ENCODE data around the gene CAPN10.
"Not testable (repeated sequence)": the region's sequence is repeated elsewhere in the genome, so short reads cannot be mapped to it uniquely, and the experiment has no call there.

Gene CAPN10

GRCh38 chr2:240615396-240615795 lies 28.9 kb downstream of the CAPN10 start:
- H3K27ac ChIP-seq: no peak overlapping the region
- H3K36me3 ChIP-seq (replicated peaks): no peaks in the 10 kb centered on the region
- no peak for DNase-seq
- H3K4me3 ChIP-seq (ENCODE audit: low read depth, low read length): no peak overlapping the region
- TF ChIP-seq CTCF (IDR thresholded peaks at IDR 0.05; ENCODE audit: low read depth, low read length, missing control alignments): no peak
- in situ Hi-C loops (cut with HindIII; ENCODE audit: low pct_ligation_motif_present, low sequenced_read_pairs): no loop called here
- H3K27me3 ChIP-seq (replicated peaks): no peaks in the 10 kb centered on the region

- no peak for TF ChIP-seq CTCF (IDR thresholded peaks at IDR 0.05; ENCODE audit: low read depth, low read length, missing control alignments)
- DNase-seq: no peak
- Histone ChIP-seq H3K27me3 (replicated peaks) (no peaks in the 10 kb centered on the region), H3K27ac (no peak overlapping the region), H3K36me3 (replicated peaks) (no peaks in the 10 kb centered on the region), H3K4me3 (ENCODE audit: low read depth, low read length) (no peak overlapping the region)
- in situ Hi-C loops (cut with HindIII; ENCODE audit: low pct_ligation_motif_present, low sequenced_read_pairs): no loop called here
Observed at GRCh38 chr2:240615820-240616547, 29.4 kb downstream of the CAPN10 start.

- H3K27me3 ChIP-seq (replicated peaks); in situ Hi-C loops (cut with HindIII; ENCODE audit: low pct_ligation_motif_present, low sequenced_read_pairs); DNase-seq: not testable (repeated sequence)
Observed at GRCh38 chr2:240616860-240617666, 30.5 kb downstream of the CAPN10 start.

DNA sequence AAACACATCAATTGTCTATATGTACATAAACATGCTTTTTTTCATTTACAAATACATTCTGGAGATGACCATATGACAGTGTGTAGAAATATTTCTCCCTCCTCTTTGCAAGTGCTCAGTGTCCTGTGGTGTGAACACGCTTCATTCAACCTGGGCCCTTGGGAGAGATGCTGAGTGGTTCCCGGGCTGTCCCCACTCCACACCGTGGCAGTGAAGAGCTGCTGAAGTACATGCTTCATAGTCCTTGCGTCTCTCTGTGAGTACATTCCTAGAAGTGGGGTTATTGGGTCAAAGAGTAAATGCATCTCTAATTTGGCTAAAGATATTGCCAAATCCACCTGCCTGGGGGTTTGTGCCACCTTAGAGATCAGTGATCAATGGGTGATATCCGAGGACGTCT lies 32.2 kb downstream of the CAPN10 start:
- in situ Hi-C loops (cut with HindIII; ENCODE audit: low pct_ligation_motif_present, low sequenced_read_pairs): no loop called here
- Histone ChIP-seq H3K36me3 (replicated peaks) (no peaks in the 10 kb centered on the region), H3K27me3 (replicated peaks) (no peaks in the 10 kb centered on the region), H3K27ac (no peak overlapping the region), H3K4me3 (ENCODE audit: low read depth, low read length) (no peak overlapping the region)
- no peak for DNase-seq
- TF ChIP-seq CTCF (IDR thresholded peaks at IDR 0.05; ENCODE audit: low read depth, low read length, missing control alignments): no peak

More at GRCh38 chr2:240616860-240617666, 30.5 kb downstream of the CAPN10 start:
- H3K4me3 ChIP-seq (ENCODE audit: low read depth, low read length); H3K36me3 ChIP-seq (replicated peaks); H3K27ac ChIP-seq: not testable (repeated sequence)

GRCh38 chr2:240619506-240620148 lies 33.1 kb downstream of the CAPN10 start:
- Histone ChIP-seq H3K27ac (no peak overlapping the region), H3K27me3 (replicated peaks) (no peaks in the 10 kb centered on the region), H3K4me3 (ENCODE audit: low read depth, low read length) (no peak overlapping the region), H3K36me3 (replicated peaks) (no peaks in the 10 kb centered on the region)
- DNase-seq: no peak
- TF ChIP-seq CTCF (IDR thresholded peaks at IDR 0.05; ENCODE audit: low read depth, low read length, missing control alignments): no peak
- in situ Hi-C loops (cut with HindIII; ENCODE audit: low pct_ligation_motif_present, low sequenced_read_pairs): no loop called here

- TF ChIP-seq CTCF (IDR thresholded peaks at IDR 0.05; ENCODE audit: low read depth, low read length, missing control alignments): no peak
- H3K27ac ChIP-seq: no peak overlapping the region
- no peak overlapping the region for H3K4me3 ChIP-seq (ENCODE audit: low read depth, low read length)
- no peaks in the 10 kb centered on the region for H3K27me3 ChIP-seq (replicated peaks)
- in situ Hi-C loops (cut with HindIII; ENCODE audit: low pct_ligation_motif_present, low sequenced_read_pairs): no loop called here
- DNase-seq: no peak
- H3K36me3 ChIP-seq (replicated peaks): no peaks in the 10 kb centered on the region
Observed at GRCh38 chr2:240620149-240620731, 33.7 kb downstream of the CAPN10 start.
